ENCODE measurements around the gene ESYT3.

DNA sequence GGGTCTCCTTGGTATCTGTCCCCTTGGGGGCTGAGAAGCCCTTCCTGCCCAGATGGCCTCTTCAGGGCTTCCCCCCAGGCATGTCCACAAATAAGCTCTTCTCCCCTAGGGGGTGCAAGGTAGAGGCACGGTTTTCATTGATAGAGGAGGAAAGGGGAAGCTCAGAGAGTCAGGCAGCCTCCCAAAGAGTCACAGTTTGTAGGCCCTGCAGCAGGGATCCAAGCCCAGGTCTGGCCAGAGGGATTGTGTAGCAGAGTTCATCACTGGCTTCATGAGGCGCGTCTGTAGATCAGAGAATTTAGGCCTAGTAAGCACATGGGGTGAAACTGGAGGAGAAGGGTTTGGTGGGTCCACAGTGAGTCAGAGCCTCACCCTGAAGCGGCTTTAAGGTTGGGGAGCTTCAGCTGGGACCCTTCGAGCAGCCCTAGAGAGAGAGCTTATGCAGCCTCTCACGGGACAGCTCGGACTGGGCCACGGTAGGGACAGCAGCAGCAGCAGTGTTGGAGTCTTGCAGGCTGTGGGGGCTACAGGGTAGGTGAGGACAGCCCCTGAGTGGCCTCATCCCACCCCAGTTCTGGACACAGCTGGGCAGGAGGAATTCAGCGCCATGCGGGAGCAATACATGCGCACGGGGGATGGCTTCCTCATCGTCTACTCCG, 37.5 kb upstream of the ESYT3 start:
- TF ChIP-seq, protein P1, sequence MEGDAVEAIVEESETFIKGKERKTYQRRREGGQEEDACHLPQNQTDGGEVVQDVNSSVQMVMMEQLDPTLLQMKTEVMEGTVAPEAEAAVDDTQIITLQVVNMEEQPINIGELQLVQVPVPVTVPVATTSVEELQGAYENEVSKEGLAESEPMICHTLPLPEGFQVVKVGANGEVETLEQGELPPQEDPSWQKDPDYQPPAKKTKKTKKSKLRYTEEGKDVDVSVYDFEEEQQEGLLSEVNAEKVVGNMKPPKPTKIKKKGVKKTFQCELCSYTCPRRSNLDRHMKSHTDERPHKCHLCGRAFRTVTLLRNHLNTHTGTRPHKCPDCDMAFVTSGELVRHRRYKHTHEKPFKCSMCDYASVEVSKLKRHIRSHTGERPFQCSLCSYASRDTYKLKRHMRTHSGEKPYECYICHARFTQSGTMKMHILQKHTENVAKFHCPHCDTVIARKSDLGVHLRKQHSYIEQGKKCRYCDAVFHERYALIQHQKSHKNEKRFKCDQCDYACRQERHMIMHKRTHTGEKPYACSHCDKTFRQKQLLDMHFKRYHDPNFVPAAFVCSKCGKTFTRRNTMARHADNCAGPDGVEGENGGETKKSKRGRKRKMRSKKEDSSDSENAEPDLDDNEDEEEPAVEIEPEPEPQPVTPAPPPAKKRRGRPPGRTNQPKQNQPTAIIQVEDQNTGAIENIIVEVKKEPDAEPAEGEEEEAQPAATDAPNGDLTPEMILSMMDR (IDR thresholded peaks at IDR 0.05; ENCODE audit: low read depth, low read length): no peak
- no peak for TF ChIP-seq EZH2phosphoT487 (IDR thresholded peaks at IDR 0.05; ENCODE audit: low read depth)

All from OCI-LY3 (cell line).